ENCODE data around the gene RASGEF1B. TPM values are rescaled to one million over a fixed set of nuclear protein-coding genes. Genes with fewer than 3 reads are reported as not detected.

RASGEF1B gene
- total RNA-seq, 1 experiment from 2014 or later = 7.5 TPM

DNA sequence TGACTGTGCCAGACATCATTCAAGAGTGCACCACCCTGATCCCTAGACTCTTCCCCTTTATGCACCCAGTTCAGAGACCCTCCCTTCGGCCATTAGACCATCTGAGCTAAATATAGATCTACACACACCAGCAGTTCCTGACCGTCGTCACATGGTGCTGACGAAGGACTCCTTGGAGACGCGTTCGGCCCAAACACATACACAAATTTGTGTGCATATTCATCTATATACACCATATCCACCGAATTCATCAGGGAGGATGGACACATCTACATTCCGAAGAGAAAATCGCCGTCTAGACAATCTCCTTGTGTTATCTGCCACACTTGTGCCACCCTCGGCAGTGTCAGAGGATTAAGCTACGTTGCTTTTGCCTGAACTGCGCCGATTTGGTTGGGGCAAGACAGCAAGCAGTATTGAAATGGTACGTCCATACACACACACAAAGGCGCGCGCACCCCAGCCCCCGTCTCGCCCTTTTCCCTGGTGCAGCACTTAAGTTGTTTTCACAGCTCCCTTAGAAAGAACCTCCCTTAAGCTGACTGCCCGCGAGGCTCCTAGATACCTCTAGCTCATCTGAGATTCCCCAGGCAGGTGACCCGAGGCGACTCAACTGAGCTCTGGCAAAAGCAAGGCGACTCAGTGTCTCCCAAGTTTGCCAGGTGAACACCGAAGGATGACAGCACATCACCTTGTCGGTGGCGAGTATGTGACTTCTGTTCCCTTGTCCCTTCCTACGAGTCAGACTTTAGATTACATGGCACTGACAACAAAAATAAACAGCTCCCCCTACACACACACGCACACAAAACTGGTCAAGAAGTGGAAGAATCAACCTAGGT is 1.0 kb downstream of the RASGEF1B start:
- Mint-ChIP-seq H3K4me3 (peak overlapping the region; percentile 70 to 85), H3K27ac (peak overlapping the region in 2 of 3 experiments; percentile 0 to 11; a peak in 2 of 7 replicates), H3K36me3 (ENCODE audit: insufficient read depth in 1 of 3, low read depth in 3 of 3) (peaks cover 0 to 7% (median 2%) of the 10 kb centered on the region in 3 experiments; a peak in 4 of 7 replicates), H3K4me1 (peaks cover 44 to 54% of the 10 kb centered on the region in 2 experiments), H3K27me3 (ENCODE audit: low read depth) (peaks cover 25% of the 10 kb centered on the region), H3K9me3 (peaks cover 0 to 4% of the 10 kb centered on the region in 2 experiments; a peak in 2 of 5 replicates)
- Histone ChIP-seq H3K79me1 (ENCODE audit: insufficient read depth, low read depth, low read length, poor library complexity, severe bottlenecking) (no peaks in the 10 kb centered on the region), H2BK120ac (ENCODE audit: low read depth, low read length, poor library complexity, severe bottlenecking) (no peak overlapping the region), H3T11ph (ENCODE audit: low read length) (no peak overlapping the region), H2AK5ac (ENCODE audit: insufficient read length, low read length) (no peak overlapping the region), H2BK15ac (ENCODE audit: low read depth, low read length) (no peak overlapping the region), H3K4me1 (ENCODE audit: insufficient read depth, low read length) (no peaks in the 10 kb centered on the region; the same call in 1 of the 2 replicates), H4K5ac (ENCODE audit: insufficient read length, low read depth, low read length) (no peak overlapping the region), H3K14ac (ENCODE audit: insufficient read depth, low read length) (no peak overlapping the region), H3K27me3 (ENCODE audit: insufficient read depth, low read length) (peaks cover 8% of the 10 kb centered on the region; the same call in 1 of the 2 replicates), H4K8ac (replicated peaks; ENCODE audit: insufficient read length, low read depth, low read length) (no peak overlapping the region), H3K79me2 (ENCODE audit: insufficient read depth, low read length) (no peaks in the 10 kb centered on the region), H2BK20ac (ENCODE audit: low read depth, low read length, poor library complexity, severe bottlenecking) (no peak overlapping the region), H2BK5ac (ENCODE audit: insufficient read length, low read length) (no peak overlapping the region), H3K9me3 (ENCODE audit: control insufficient read depth, low read depth, low read length) (no peaks in the 10 kb centered on the region), H3K23me2 (ENCODE audit: insufficient read length, low read depth, low read length, poor library complexity, severe bottlenecking) (peaks cover 11% of the 10 kb centered on the region), H3K4me2 (ENCODE audit: insufficient read depth, insufficient read length, low read length) (peak overlapping the region; percentile 90), H3K56ac (ENCODE audit: insufficient read length, low read depth, low read length) (no peak overlapping the region), H4K91ac (ENCODE audit: insufficient read length, low read depth, low read length) (no peak overlapping the region), H3K9ac (ENCODE audit: extremely low read depth, insufficient read length, low read length) (no peak overlapping the region), H3K27ac (ENCODE audit: insufficient read length, low read depth, low read length) (no peak overlapping the region), H4K20me1 (ENCODE audit: control insufficient read depth, insufficient read depth, insufficient read length) (no peaks in the 10 kb centered on the region), H2AFZ (ENCODE audit: low read length) (no peak overlapping the region), H3K4ac (ENCODE audit: low read depth, low read length) (no peak overlapping the region), H2BK12ac (ENCODE audit: insufficient read length, low read depth, low read length) (no peak overlapping the region), H3K23ac (ENCODE audit: insufficient read length, low read depth, low read length) (no peak overlapping the region), H3K18ac (ENCODE audit: insufficient read length, low read depth, low read length) (no peak overlapping the region)
- no CpG with 5 or more reads among the region's 31 CpGs for WGBS (ENCODE audit: extremely low coverage, insufficient read length, low lambda C conversion rate)
- TF ChIP-seq, protein P1, sequence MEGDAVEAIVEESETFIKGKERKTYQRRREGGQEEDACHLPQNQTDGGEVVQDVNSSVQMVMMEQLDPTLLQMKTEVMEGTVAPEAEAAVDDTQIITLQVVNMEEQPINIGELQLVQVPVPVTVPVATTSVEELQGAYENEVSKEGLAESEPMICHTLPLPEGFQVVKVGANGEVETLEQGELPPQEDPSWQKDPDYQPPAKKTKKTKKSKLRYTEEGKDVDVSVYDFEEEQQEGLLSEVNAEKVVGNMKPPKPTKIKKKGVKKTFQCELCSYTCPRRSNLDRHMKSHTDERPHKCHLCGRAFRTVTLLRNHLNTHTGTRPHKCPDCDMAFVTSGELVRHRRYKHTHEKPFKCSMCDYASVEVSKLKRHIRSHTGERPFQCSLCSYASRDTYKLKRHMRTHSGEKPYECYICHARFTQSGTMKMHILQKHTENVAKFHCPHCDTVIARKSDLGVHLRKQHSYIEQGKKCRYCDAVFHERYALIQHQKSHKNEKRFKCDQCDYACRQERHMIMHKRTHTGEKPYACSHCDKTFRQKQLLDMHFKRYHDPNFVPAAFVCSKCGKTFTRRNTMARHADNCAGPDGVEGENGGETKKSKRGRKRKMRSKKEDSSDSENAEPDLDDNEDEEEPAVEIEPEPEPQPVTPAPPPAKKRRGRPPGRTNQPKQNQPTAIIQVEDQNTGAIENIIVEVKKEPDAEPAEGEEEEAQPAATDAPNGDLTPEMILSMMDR (conservative IDR thresholded peaks at IDR 0.05) = no peak
- DNase-seq = peak; percentile 45

Measured in H9 (cell line).